Esophagus squamous epithelium (tissue), 4 donors: ENCODE data around the gene NHERF2.

Experiments used
- POLR2A ChIP-seq, 4 donors: fragments of 450-650 bp; IDR thresholded peaks; one replicate each; pipeline ENCODE4 v1.6.1; 2017; ENCODE audit warnings: antibody characterized with exemption in 4 of 4, mild to moderate bottlenecking in 4 of 4, moderate library complexity in 3 of 4
- TF ChIP-seq, protein P1 (sequence below), 6 experiments: fragments of 450-650 bp in 4 of 6; fragments of 200-600 bp in 2 of 6; sonication (generic) in 2 of 6; IDR thresholded peaks; one replicate each; pipeline ENCODE4 v1.5.1; 2016 to 2019; ENCODE audit warnings: antibody characterized with exemption in 6 of 6, mild to moderate bottlenecking in 4 of 6, moderate library complexity in 4 of 6

DNA sequence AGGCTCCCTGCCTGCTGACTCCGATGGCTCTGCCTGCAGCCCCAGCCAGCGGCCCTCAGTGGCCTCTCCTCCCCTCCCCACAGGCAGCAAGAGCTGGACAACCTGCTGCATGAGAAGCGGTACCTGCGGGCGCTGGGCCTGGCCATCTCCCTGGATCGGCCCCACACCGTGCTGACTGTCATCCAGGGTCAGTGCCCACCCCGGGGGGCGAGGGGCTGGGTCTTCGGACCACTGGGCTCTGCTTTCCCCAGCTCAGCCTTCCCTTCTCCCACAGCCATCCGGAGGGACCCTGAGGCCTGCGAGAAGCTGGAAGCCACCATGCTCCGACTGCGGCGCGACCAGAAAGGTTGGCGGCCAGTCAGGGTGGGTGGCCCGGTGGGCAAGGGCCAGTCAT, 48.8 kb upstream of the NHERF2 start:
- TF ChIP-seq, protein P1, sequence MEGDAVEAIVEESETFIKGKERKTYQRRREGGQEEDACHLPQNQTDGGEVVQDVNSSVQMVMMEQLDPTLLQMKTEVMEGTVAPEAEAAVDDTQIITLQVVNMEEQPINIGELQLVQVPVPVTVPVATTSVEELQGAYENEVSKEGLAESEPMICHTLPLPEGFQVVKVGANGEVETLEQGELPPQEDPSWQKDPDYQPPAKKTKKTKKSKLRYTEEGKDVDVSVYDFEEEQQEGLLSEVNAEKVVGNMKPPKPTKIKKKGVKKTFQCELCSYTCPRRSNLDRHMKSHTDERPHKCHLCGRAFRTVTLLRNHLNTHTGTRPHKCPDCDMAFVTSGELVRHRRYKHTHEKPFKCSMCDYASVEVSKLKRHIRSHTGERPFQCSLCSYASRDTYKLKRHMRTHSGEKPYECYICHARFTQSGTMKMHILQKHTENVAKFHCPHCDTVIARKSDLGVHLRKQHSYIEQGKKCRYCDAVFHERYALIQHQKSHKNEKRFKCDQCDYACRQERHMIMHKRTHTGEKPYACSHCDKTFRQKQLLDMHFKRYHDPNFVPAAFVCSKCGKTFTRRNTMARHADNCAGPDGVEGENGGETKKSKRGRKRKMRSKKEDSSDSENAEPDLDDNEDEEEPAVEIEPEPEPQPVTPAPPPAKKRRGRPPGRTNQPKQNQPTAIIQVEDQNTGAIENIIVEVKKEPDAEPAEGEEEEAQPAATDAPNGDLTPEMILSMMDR (IDR thresholded peaks at IDR 0.05), result no peak
- no peak for TF ChIP-seq POLR2A (IDR thresholded peaks at IDR 0.05)
